ENCODE measurements around the gene MAB21L3. TPM values are rescaled to one million over a fixed set of nuclear protein-coding genes. Genes with fewer than 3 reads are reported as not detected.
A peak's percentile ranks its signal among the peaks of the same experiment; 100 is the strongest.
"Not testable (repeated sequence)": the region's sequence is repeated elsewhere in the genome, so short reads cannot be mapped to it uniquely, and the experiment has no call there.

Gene MAB21L3
- polyA plus RNA-seq, 3 donors: 0.67 to 1.1 (median 0.73) TPM

- no peak for DNase-seq
Observed at GRCh38 chr1:116133696-116134475, 22.7 kb downstream of the MAB21L3 start.

- DNase-seq: no peak
Observed at GRCh38 chr1:116134476-116134773, 23.2 kb downstream of the MAB21L3 start.

GRCh38 chr1:116138277-116138792 is 27.1 kb downstream of the MAB21L3 start:
- no peak for DNase-seq

- no peak for DNase-seq
Observed at GRCh38 chr1:116139592-116140134, 28.5 kb downstream of the MAB21L3 start.

GRCh38 chr1:116144151-116144550 is 33.0 kb downstream of the MAB21L3 start:
- no peak for DNase-seq

GRCh38 chr1:116146447-116147113 is 35.4 kb downstream of the MAB21L3 start:
- not testable (repeated sequence) for DNase-seq

- DNase-seq: no peak
Observed at GRCh38 chr1:116147114-116147510, 35.9 kb downstream of the MAB21L3 start.

GRCh38 chr1:116147972-116148371 is 36.8 kb downstream of the MAB21L3 start:
- DNase-seq: no peak

- no peak for DNase-seq
Observed at GRCh38 chr1:116148967-116149366, 37.8 kb downstream of the MAB21L3 start.

GRCh38 chr1:116150368-116150767 is 39.2 kb downstream of the MAB21L3 start:
- no peak for DNase-seq

GRCh38 chr1:116151739-116152576 is 40.8 kb downstream of the MAB21L3 start:
- DNase-seq: peak; percentile 76

GRCh38 chr1:116152577-116152943 is 41.4 kb downstream of the MAB21L3 start:
- DNase-seq: no peak

- DNase-seq: no peak
Observed at GRCh38 chr1:116152950-116153691, 41.9 kb downstream of the MAB21L3 start.

GRCh38 chr1:116153692-116154031 is 42.5 kb downstream of the MAB21L3 start:
- no peak for DNase-seq

GRCh38 chr1:116154536-116154935 is 43.3 kb downstream of the MAB21L3 start:
- no peak for DNase-seq

GRCh38 chr1:116157096-116157495 is 45.9 kb downstream of the MAB21L3 start:
- no peak for DNase-seq

GRCh38 chr1:116159177-116159576 is 48.0 kb downstream of the MAB21L3 start:
- DNase-seq: no peak

GRCh38 chr1:116159611-116160010 is 48.4 kb downstream of the MAB21L3 start:
- no peak for DNase-seq

- DNase-seq: no peak
Observed at GRCh38 chr1:116161390-116161789, 50.2 kb downstream of the MAB21L3 start.

GRCh38 chr1:116161877-116162390 is 50.7 kb downstream of the MAB21L3 start:
- no peak for DNase-seq

GRCh38 chr1:116163533-116163932 is 52.3 kb downstream of the MAB21L3 start:
- no peak for DNase-seq

All from renal pelvis (tissue), 4 donors.